ENCODE results near the gene PLA2G3. TPM values are rescaled to one million over a fixed set of nuclear protein-coding genes. Genes with fewer than 3 reads are reported as not detected.
A peak's percentile ranks its signal among the peaks of the same experiment; 100 is the strongest.

Gene PLA2G3
- total and polyA plus RNA-seq, 5 donors from 2014 or later, result not detected

DNA sequence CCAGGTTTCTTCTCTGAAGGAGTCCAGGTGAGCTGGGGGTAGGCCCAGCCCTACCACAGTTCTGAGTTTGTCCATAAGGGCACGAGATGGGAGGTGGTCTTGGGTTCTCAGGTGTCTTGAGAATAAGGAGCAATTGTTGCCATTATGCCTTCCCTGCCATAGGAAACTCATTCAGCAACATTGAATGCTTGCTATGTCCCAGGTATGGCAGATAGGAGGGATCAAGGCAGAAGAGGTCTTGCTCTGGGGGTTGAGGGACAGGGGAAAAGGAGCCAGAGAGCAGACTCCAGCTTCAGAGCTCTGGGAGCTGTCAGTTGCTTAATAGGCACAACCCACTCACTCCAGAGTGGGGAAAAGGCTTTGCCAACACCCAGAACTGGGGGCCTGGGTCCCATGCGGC, 37.2 kb downstream of the PLA2G3 start:
- Mint-ChIP-seq H3K27me3 (peaks cover 4% of the 10 kb centered on the region), H3K27ac (no peak overlapping the region), H3K4me3 (peak overlapping the region in 1 of 4 donors; percentile 58)

DNA sequence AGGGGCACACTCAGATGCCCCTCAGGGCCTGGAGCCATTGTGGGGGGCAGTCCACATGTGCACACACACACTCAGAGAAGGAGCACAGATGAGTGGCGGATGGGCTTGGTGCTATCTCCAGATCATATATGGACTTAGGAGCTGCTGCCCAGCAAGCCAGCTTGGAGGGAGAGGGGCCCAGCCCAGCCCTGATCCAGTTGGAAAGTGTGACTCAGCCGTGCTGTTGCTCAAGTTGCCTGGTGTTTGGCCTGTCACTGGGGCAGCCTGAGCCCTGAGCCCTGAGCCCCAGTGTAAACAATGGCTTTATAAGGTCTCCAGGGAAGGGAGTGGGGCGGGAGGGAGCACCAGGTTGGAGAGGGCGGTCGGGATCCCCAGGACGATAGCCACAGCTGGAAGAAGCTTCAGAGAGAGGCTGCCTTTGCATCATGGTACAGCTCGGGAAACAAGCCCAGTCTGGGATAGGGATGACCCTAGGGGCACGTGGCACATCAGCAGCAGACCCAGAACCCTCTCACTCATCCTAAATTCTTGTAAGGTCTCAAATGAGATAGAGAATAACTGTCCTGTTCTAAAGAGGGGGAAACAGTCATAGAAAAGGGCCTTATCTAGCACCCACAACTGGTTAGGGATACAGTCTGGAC, 37.7 kb downstream of the PLA2G3 start:
- Histone ChIP-seq H3K4me3 (ENCODE audit: low read depth, low read length) (no peak overlapping the region), H3K9me3 (ENCODE audit: control insufficient read depth in 2 of 2, low read length in 2 of 2) (no peaks in the 10 kb centered on the region), H3K27ac (ENCODE audit: insufficient read depth, low read length, poor library complexity, severe bottlenecking) (no peak overlapping the region), H3K4me1 (ENCODE audit: control insufficient read depth, insufficient read depth, low read length, poor library complexity, severe bottlenecking) (peaks cover 18% of the 10 kb centered on the region), H3K36me3 (ENCODE audit: control insufficient read depth, insufficient read depth, low read length) (no peaks in the 10 kb centered on the region), H3K27me3 (ENCODE audit: control insufficient read depth, insufficient read depth, low read length) (no peaks in the 10 kb centered on the region)
- H3K27ac Mint-ChIP-seq, result peak overlapping the region in 2 of 3 donors; percentile 15 to 60
- peaks cover 0 to 23% (median 12%) of the 10 kb centered on the region in 4 donors for H3K4me1 Mint-ChIP-seq
- DNase-seq (no peak), ATAC-seq (ENCODE audit: low read depth in 2 of 2) (no peak)
- H3K4me3 Mint-ChIP-seq, result peak overlapping the region in 1 of 4 donors; percentile 58
- peaks cover 1% of the 10 kb centered on the region for H3K27me3 Mint-ChIP-seq
- no peaks in the 10 kb centered on the region for H3K36me3 Mint-ChIP-seq
- H3K9me3 Mint-ChIP-seq, result peaks cover 0 to 1% (median 0%) of the 10 kb centered on the region in 7 donors

More for the DNA sequence above, 37.2 kb downstream of the PLA2G3 start:
- peaks cover 18% of the 10 kb centered on the region for H3K4me1 ChIP-seq (ENCODE audit: control insufficient read depth, insufficient read depth, low read length, poor library complexity, severe bottlenecking)
- H3K27ac ChIP-seq (ENCODE audit: insufficient read depth, low read length, poor library complexity, severe bottlenecking), result no peak overlapping the region
- no peaks in the 10 kb centered on the region for H3K36me3 ChIP-seq (ENCODE audit: control insufficient read depth, insufficient read depth, low read length)
- H3K27me3 ChIP-seq (ENCODE audit: control insufficient read depth, insufficient read depth, low read length), result no peaks in the 10 kb centered on the region
- peaks cover 0 to 1% (median 0%) of the 10 kb centered on the region in 7 donors for H3K9me3 Mint-ChIP-seq
- ATAC-seq (ENCODE audit: low read depth in 2 of 2), result no peak
- no peak overlapping the region for H3K4me3 ChIP-seq (ENCODE audit: low read depth, low read length)
- no peak for DNase-seq
- H3K36me3 Mint-ChIP-seq, result no peaks in the 10 kb centered on the region
- no peaks in the 10 kb centered on the region for H3K9me3 ChIP-seq (ENCODE audit: control insufficient read depth in 2 of 2, low read length in 2 of 2)
- H3K4me1 Mint-ChIP-seq, result peaks cover 0 to 29% (median 15%) of the 10 kb centered on the region in 4 donors

DNA sequence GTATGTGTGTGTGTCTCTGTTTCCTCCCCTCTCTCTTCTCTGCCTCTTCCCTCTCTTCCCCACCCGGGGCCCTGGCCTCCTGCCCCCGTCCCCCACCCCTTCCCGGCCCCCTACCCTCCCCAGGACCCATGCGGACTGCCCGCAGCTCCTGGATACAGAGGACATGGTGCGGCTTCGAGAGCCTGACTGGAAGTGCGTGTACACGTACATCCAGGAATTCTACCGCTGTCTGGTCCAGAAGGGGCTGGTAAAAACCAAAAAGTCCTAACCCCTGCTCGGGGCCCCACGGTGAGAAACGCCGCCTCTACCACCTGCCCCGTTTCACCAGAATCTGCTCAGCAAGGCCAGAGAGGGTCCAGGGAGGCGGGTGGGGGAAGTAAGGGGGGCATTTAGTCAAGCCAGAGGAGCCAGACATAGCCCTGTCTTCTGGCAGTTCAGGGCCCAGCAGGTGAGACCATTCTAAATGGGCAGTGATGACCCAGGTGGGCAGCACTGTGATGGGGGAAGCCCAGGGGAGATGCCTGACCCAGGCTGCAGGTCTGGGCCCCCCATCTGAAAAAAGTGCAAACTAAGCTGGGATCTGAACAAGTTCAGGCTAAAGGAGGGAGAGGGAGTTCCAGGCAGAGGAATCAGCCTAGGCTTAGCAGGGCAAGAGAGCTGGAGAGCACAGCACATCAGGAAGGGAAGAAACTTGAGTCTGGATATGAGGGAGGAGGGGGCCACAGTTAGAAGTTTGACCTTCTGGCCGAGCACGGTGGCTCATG, 39.4 kb downstream of the PLA2G3 start:
- DNase-seq, result no peak
- H3K4me3 Mint-ChIP-seq, result no peak overlapping the region
- peaks cover 0 to 7% (median 4%) of the 10 kb centered on the region in 4 donors for H3K4me1 Mint-ChIP-seq
- no peaks in the 10 kb centered on the region for H3K9me3 ChIP-seq (ENCODE audit: control insufficient read depth in 2 of 2, low read length in 2 of 2)
- peaks cover 1% of the 10 kb centered on the region for H3K36me3 Mint-ChIP-seq
- H3K9me3 Mint-ChIP-seq, result peaks cover 0 to 1% (median 0%) of the 10 kb centered on the region in 7 donors
- no peaks in the 10 kb centered on the region for H3K36me3 ChIP-seq (ENCODE audit: control insufficient read depth, insufficient read depth, low read length)
- peaks cover 4% of the 10 kb centered on the region for H3K4me1 ChIP-seq (ENCODE audit: control insufficient read depth, insufficient read depth, low read length, poor library complexity, severe bottlenecking)
- H3K27me3 ChIP-seq (ENCODE audit: control insufficient read depth, insufficient read depth, low read length), result no peaks in the 10 kb centered on the region
- no peak overlapping the region for H3K4me3 ChIP-seq (ENCODE audit: low read depth, low read length)
- H3K27ac ChIP-seq (ENCODE audit: insufficient read depth, low read length, poor library complexity, severe bottlenecking), result no peak overlapping the region
- no peak for ATAC-seq (ENCODE audit: low read depth in 2 of 2)
- no peaks in the 10 kb centered on the region for H3K27me3 Mint-ChIP-seq
- H3K27ac Mint-ChIP-seq, result no peak overlapping the region

DNA sequence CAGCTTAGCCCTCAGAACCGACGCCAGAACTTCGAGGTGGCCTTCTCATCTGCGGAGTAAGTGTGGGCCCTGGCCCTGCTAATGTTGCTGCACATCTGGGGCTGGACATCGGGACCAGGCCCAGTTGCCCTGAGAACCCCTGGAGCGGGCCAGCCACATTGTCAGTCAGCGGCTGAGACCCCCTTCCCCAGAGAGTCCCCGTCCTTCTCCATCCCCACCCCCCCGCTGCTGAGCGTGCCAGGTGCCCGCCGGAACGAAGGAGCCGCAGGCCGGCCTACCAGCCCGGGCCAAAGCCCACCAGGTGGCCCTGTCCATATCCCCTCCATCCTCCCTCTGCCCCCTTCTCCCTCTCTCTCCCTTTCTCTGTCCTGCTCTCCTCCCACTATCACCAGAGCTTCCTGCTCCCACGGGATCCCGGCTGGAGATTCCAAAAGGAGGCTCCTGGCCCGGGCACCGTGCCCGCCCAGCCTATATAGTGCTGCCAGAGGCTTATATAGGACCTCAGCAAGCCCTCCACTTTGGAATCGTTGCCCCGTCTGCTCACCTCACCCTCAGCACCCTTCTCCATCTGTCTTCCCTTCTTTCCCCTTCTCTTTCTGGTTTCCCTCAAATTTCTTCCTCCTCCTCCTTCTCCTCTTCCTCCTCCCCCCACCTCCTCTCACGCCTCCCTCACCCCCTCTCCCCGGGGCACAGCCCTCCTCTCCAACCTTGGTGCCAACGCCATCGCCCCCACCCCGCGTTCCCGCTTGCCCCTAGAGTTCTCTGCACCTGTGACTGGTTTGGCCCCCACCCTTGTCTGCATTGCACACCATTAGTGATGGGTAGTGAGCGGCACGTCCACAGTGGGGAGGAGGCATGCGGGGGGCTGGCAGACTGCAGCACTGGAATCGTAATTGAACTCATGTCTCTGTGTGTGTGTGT, 40.2 kb downstream of the PLA2G3 start:
- peaks cover 5% of the 10 kb centered on the region for H3K36me3 Mint-ChIP-seq
- H3K9me3 ChIP-seq (ENCODE audit: control insufficient read depth in 2 of 2, low read length in 2 of 2), result no peaks in the 10 kb centered on the region
- no peaks in the 10 kb centered on the region for H3K36me3 ChIP-seq (ENCODE audit: control insufficient read depth, insufficient read depth, low read length)
- peaks cover 0 to 1% (median 0%) of the 10 kb centered on the region in 7 donors for H3K9me3 Mint-ChIP-seq
- H3K27ac ChIP-seq (ENCODE audit: insufficient read depth, low read length, poor library complexity, severe bottlenecking), result no peak overlapping the region
- DNase-seq, result no peak
- H3K27me3 ChIP-seq (ENCODE audit: control insufficient read depth, insufficient read depth, low read length), result no peaks in the 10 kb centered on the region
- no peak overlapping the region for H3K4me3 Mint-ChIP-seq
- H3K4me1 Mint-ChIP-seq, result no peaks in the 10 kb centered on the region
- no peak overlapping the region for H3K27ac Mint-ChIP-seq
- ATAC-seq (ENCODE audit: low read depth in 2 of 2), result no peak
- H3K4me3 ChIP-seq (ENCODE audit: low read depth, low read length), result no peak overlapping the region
- no peaks in the 10 kb centered on the region for H3K27me3 Mint-ChIP-seq
- no peaks in the 10 kb centered on the region for H3K4me1 ChIP-seq (ENCODE audit: control insufficient read depth, insufficient read depth, low read length, poor library complexity, severe bottlenecking)

DNA sequence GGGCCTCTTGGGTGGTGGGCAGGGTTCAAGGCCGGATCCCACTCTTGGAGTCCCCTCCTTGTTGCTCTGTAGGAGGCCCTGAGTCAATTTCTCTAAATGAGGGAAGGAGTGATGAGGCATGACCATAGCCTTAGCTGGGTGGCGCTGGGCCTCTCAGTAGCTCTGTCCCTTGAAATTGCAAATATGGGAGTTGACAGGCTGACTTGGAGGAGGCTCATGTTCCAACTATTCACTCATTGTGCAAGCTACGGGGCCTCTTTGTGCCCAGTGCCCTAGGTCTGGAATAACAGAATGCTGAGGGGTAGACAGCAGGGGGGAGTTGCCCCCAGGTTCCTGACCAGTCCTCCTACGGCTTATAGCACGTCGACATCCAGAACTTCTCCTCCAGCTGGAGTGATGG, 40.9 kb downstream of the PLA2G3 start:
- Mint-ChIP-seq H3K9me3 (peaks cover 0 to 1% (median 0%) of the 10 kb centered on the region in 7 donors), H3K27ac (no peak overlapping the region), H3K36me3 (peaks cover 5% of the 10 kb centered on the region), H3K4me3 (no peak overlapping the region), H3K4me1 (no peaks in the 10 kb centered on the region), H3K27me3 (no peaks in the 10 kb centered on the region)
- DNase-seq (no peak), ATAC-seq (ENCODE audit: low read depth in 2 of 2) (no peak)
- Histone ChIP-seq H3K27me3 (ENCODE audit: control insufficient read depth, insufficient read depth, low read length) (no peaks in the 10 kb centered on the region), H3K27ac (ENCODE audit: insufficient read depth, low read length, poor library complexity, severe bottlenecking) (no peak overlapping the region), H3K4me3 (ENCODE audit: low read depth, low read length) (no peak overlapping the region), H3K36me3 (ENCODE audit: control insufficient read depth, insufficient read depth, low read length) (no peaks in the 10 kb centered on the region), H3K4me1 (ENCODE audit: control insufficient read depth, insufficient read depth, low read length, poor library complexity, severe bottlenecking) (no peaks in the 10 kb centered on the region), H3K9me3 (ENCODE audit: control insufficient read depth in 2 of 2, low read length in 2 of 2) (no peaks in the 10 kb centered on the region)

DNA sequence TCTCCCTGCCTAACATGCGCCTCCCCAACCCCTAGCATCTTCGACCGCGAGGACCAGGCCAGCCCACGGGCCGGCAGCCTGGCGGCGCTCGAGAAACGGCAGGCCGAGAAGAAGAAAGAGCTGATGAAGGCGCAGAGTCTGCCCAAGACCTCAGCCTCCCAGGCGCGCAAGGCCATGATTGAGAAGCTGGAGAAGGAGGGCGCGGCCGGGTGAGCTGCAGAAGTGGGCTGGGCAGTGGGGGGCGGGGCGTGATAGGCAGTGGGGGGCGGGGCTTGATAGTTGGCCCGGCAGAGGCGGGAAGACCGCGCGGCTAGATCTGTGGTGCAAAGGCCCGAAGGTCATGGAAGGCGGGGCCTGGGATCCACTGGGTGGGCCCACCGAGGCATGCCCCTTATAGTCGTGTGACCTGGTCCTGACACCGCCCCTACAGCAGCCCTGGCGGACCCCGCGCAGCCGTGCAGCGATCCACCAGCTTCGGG, 41.6 kb downstream of the PLA2G3 start:
- H3K36me3 ChIP-seq (ENCODE audit: control insufficient read depth, insufficient read depth, low read length), result no peaks in the 10 kb centered on the region
- Mint-ChIP-seq H3K4me3 (peak overlapping the region in 1 of 4 donors; percentile 61), H3K9me3 (peaks cover 0 to 1% (median 0%) of the 10 kb centered on the region in 7 donors), H3K36me3 (peaks cover 5% of the 10 kb centered on the region), H3K4me1 (no peaks in the 10 kb centered on the region), H3K27ac (no peak overlapping the region), H3K27me3 (no peaks in the 10 kb centered on the region)
- H3K27me3 ChIP-seq (ENCODE audit: control insufficient read depth, insufficient read depth, low read length), result no peaks in the 10 kb centered on the region
- no peak overlapping the region for H3K27ac ChIP-seq (ENCODE audit: insufficient read depth, low read length, poor library complexity, severe bottlenecking)
- H3K4me1 ChIP-seq (ENCODE audit: control insufficient read depth, insufficient read depth, low read length, poor library complexity, severe bottlenecking), result no peaks in the 10 kb centered on the region
- ATAC-seq (ENCODE audit: low read depth in 2 of 2) (no peak), DNase-seq (no peak)
- H3K9me3 ChIP-seq (ENCODE audit: control insufficient read depth in 2 of 2, low read length in 2 of 2), result no peaks in the 10 kb centered on the region
- H3K4me3 ChIP-seq (ENCODE audit: low read depth, low read length), result no peak overlapping the region

DNA sequence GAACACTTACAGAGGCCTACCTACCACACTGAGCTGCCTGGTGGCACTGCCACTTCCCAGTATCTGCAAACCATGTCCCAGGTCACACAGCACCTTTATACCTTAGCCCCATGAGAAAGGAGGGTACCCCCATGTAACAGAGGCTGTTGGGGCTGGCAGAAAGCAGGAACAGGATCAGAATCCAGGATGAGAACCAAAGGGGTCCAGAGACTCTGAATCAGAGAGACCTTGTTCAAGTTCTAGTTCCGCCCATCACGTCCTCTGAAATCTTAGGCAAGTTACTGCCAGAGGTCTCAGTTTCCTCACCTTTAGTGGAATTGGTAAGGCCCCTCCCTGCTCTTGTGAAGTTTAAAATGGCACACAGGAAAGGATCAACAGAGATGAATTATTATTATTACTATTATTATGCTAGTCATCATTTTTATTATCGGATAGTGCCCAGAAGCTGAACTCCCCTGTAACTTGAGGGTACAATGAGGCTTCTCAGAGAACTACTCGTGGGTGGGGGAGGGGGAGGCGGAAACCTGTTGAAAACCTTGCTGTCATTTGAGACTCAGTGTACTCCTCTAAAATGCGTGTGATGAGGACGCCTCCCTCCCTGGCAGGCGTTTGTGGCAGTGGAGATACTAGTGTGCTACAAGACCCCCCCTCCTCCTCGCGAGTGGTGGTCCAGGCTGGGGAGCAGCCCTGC, 42.2 kb downstream of the PLA2G3 start:
- Histone ChIP-seq H3K9me3 (ENCODE audit: control insufficient read depth in 2 of 2, low read length in 2 of 2) (no peaks in the 10 kb centered on the region), H3K4me3 (ENCODE audit: low read depth, low read length) (no peak overlapping the region), H3K36me3 (ENCODE audit: control insufficient read depth, insufficient read depth, low read length) (no peaks in the 10 kb centered on the region), H3K27me3 (ENCODE audit: control insufficient read depth, insufficient read depth, low read length) (no peaks in the 10 kb centered on the region), H3K27ac (ENCODE audit: insufficient read depth, low read length, poor library complexity, severe bottlenecking) (no peak overlapping the region), H3K4me1 (ENCODE audit: control insufficient read depth, insufficient read depth, low read length, poor library complexity, severe bottlenecking) (no peaks in the 10 kb centered on the region)
- DNase-seq (no peak), ATAC-seq (ENCODE audit: low read depth in 2 of 2) (no peak)
- peaks cover 5% of the 10 kb centered on the region for H3K36me3 Mint-ChIP-seq
- H3K27me3 Mint-ChIP-seq, result no peaks in the 10 kb centered on the region
- H3K4me1 Mint-ChIP-seq, result no peaks in the 10 kb centered on the region
- H3K4me3 Mint-ChIP-seq, result peak overlapping the region in 1 of 4 donors; percentile 61
- no peak overlapping the region for H3K27ac Mint-ChIP-seq
- H3K9me3 Mint-ChIP-seq, result peaks cover 0 to 1% (median 0%) of the 10 kb centered on the region in 7 donors

Measured in CD4-positive, CD25-positive, alpha-beta regulatory T cell (primary cell).